Measurements from ENCODE around the gene CTNND2. TPM values are rescaled to one million over a fixed set of nuclear protein-coding genes. Genes with fewer than 3 reads are reported as not detected.

CTNND2 gene
- total RNA-seq, 1 experiment from 2014 or later = 1.6 TPM

GRCh38 chr5:11177999-11178711, 726.1 kb downstream of the CTNND2 start:
- no peak for DNase-seq (ENCODE audit: low spot score)

GRCh38 chr5:11174591-11174990, 729.7 kb downstream of the CTNND2 start:
- DNase-seq (ENCODE audit: low spot score) = no peak

GRCh38 chr5:11172484-11172883, 731.8 kb downstream of the CTNND2 start:
- DNase-seq (ENCODE audit: low spot score) = no peak

GRCh38 chr5:11171236-11171635, 733.0 kb downstream of the CTNND2 start:
- no peak for DNase-seq (ENCODE audit: low spot score)

- DNase-seq (ENCODE audit: low spot score) = no peak
These were observed 737.3 kb downstream of the CTNND2 start for GRCh38 chr5:11166923-11167322.

GRCh38 chr5:11164531-11165294, 739.5 kb downstream of the CTNND2 start:
- no peak for DNase-seq (ENCODE audit: low spot score)

- no peak for DNase-seq (ENCODE audit: low spot score)
These were observed 747.1 kb downstream of the CTNND2 start for GRCh38 chr5:11157132-11157531.

GRCh38 chr5:11153670-11154382, 750.4 kb downstream of the CTNND2 start:
- DNase-seq (ENCODE audit: low spot score) = no peak

- DNase-seq (ENCODE audit: low spot score) = no peak
These were observed 751.9 kb downstream of the CTNND2 start for GRCh38 chr5:11152368-11152767.

GRCh38 chr5:11150976-11151375, 753.3 kb downstream of the CTNND2 start:
- no peak for DNase-seq (ENCODE audit: low spot score)

- no peak for DNase-seq (ENCODE audit: low spot score)
These were observed 755.3 kb downstream of the CTNND2 start for GRCh38 chr5:11148810-11149539.

- no peak for DNase-seq (ENCODE audit: low spot score)
These were observed 758.1 kb downstream of the CTNND2 start for GRCh38 chr5:11146171-11146570.

GRCh38 chr5:11143456-11144267, 760.6 kb downstream of the CTNND2 start:
- DNase-seq (ENCODE audit: low spot score) = no peak

- DNase-seq (ENCODE audit: low spot score) = peak; percentile 68
These were observed 764.9 kb downstream of the CTNND2 start for GRCh38 chr5:11139217-11139865.

- DNase-seq (ENCODE audit: low spot score) = no peak
These were observed 774.1 kb downstream of the CTNND2 start for GRCh38 chr5:11130131-11130530.

GRCh38 chr5:11128021-11128420, 776.2 kb downstream of the CTNND2 start:
- no peak for DNase-seq (ENCODE audit: low spot score)

GRCh38 chr5:11126844-11127243, 777.4 kb downstream of the CTNND2 start:
- no peak for DNase-seq (ENCODE audit: low spot score)

- no peak for DNase-seq (ENCODE audit: low spot score)
These were observed 782.4 kb downstream of the CTNND2 start for GRCh38 chr5:11121885-11122284.

- no peak for DNase-seq (ENCODE audit: low spot score)
These were observed 794.1 kb downstream of the CTNND2 start for GRCh38 chr5:11110128-11110527.

GRCh38 chr5:11105696-11106095, 798.5 kb downstream of the CTNND2 start:
- DNase-seq (ENCODE audit: low spot score) = no peak

Measured in H4 (cell line).